Endothelial cell of umbilical vein (primary cell): Measurements from ENCODE around the gene RAB10. TPM values are rescaled to one million over a fixed set of nuclear protein-coding genes. Genes with fewer than 3 reads are reported as not detected.

ENCODE experiments used
- BruUV-seq: library from RNA; stranded (reverse); fragments of 400-500 nt; replicated peaks from 2 replicates; lab custom pipeline; 2021; lab: Mats Ljungman, UMichigan
- CTCF ChIA-PET: fragments of 300-600, 350-600 bp; sonication (Branson Sonifier 250); formaldehyde crosslinking; loops from one replicate; lab custom pipeline; 2021; ENCODE audit warnings: antibody characterized with exemption, inconsistent platforms; lab: Charles Lee
- POLR2A ChIA-PET: fragments of 300-600, 350-600 bp; sonication (Branson Sonifier 250); formaldehyde crosslinking; loops from one replicate; lab custom pipeline; 2021; ENCODE audit warnings: antibody characterized with exemption, inconsistent platforms; lab: Charles Lee
- DNase-seq: peaks from one replicate; pipeline ENCODE4 v3.0.0-alpha.2; 2011; ENCODE audit warnings: low read depth, low spot score
- FAIRE-seq: peaks from 2 replicates; lab custom pipeline; 2011; peaks lifted over from hg19 to GRCh38; lab: Jason Lieb, UNC
- H2AFZ ChIP-seq: 2 replicates; pipeline ENCODE4 v1.6.0; 2012; ENCODE audit warnings: low read depth, low read length, control low read depth, inconsistent platforms
- H3K27ac ChIP-seq: 2 replicates; pipeline ENCODE4 v1.5.1; 2011; ENCODE audit warnings: low read depth, mild to moderate bottlenecking, control low read depth, low read length, moderate library complexity; ENCODE audit not compliant: insufficient read depth
- H3K27me3 ChIP-seq, 2 experiments: 2 replicates each; pipeline versions ENCODE4 v1.6.0 to v1.6.1; 2011; ENCODE audit warnings: low read length in 2 of 2, mixed read lengths in 1 of 2; ENCODE audit not compliant: control insufficient read depth in 2 of 2, insufficient read depth in 2 of 2
- H3K36me3 ChIP-seq, 2 experiments: 2 replicates in 1 of 2; 3 replicates in 1 of 2; pipeline ENCODE4 v1.5.1; 2011; ENCODE audit warnings: low read length in 2 of 2, mild to moderate bottlenecking in 1 of 2, moderate library complexity in 1 of 2; ENCODE audit not compliant: control insufficient read depth in 2 of 2, insufficient read depth in 2 of 2; ENCODE audit errors: extremely low read depth in 1 of 2
- H3K4me1 ChIP-seq: 3 replicates; pipeline ENCODE4 v1.5.1; 2011; ENCODE audit warnings: mild to moderate bottlenecking, low read length; ENCODE audit not compliant: control insufficient read depth, insufficient read depth; ENCODE audit errors: extremely low read depth
- H3K4me2 ChIP-seq: 2 replicates; pipeline ENCODE4 v1.6.1; 2011; ENCODE audit warnings: low read length, control low read depth, mixed read lengths; ENCODE audit not compliant: insufficient read depth
- H3K4me3 ChIP-seq, 3 experiments: fragments of 200-600 bp in 1 of 3; sonication (generic), shearing (Covaris generic) in 1 of 3; replicated peaks in 1 of 3; 2 replicates each; pipeline ENCODE4 v1.5.1; 2011 to 2016; ENCODE audit warnings: control low read depth in 3 of 3, low read length in 3 of 3, mild to moderate bottlenecking in 2 of 3, inconsistent platforms in 1 of 3, low read depth in 1 of 3, moderate library complexity in 1 of 3; ENCODE audit not compliant: insufficient read depth in 1 of 3
- H3K79me2 ChIP-seq: 2 replicates; pipeline ENCODE4 v1.6.0; 2012; ENCODE audit warnings: low read length, inconsistent platforms; ENCODE audit not compliant: control insufficient read depth, insufficient read depth
- H3K9ac ChIP-seq: replicated peaks from 2 replicates; pipeline ENCODE3; 2011; ENCODE audit warnings: low read length, control low read depth; ENCODE audit not compliant: insufficient read depth; ENCODE audit errors: extremely low read depth
- H3K9me1 ChIP-seq: replicated peaks from 3 replicates; pipeline ENCODE4 v1.6.0; 2011; ENCODE audit warnings: mild to moderate bottlenecking, low read length; ENCODE audit not compliant: control insufficient read depth, insufficient read depth; ENCODE audit errors: extremely low read depth
- H3K9me3 ChIP-seq: replicated peaks from 2 replicates; pipeline ENCODE4 v1.5.1; 2012; ENCODE audit warnings: low read length, inconsistent platforms; ENCODE audit not compliant: control insufficient read depth, insufficient read depth
- H4K20me1 ChIP-seq: replicated peaks from 2 replicates; pipeline ENCODE3; 2011; ENCODE audit warnings: mild to moderate bottlenecking, low read length; ENCODE audit not compliant: control insufficient read depth, insufficient read depth; ENCODE audit errors: extremely low read depth
- JUN ChIP-seq: IDR thresholded peaks from 2 replicates; pipeline ENCODE4 v1.6.1; 2011; ENCODE audit warnings: borderline replicate concordance, low read depth; ENCODE audit not compliant: insufficient read length, insufficient read depth
- MYC ChIP-seq: IDR thresholded peaks from one replicate; pipeline ENCODE4 v1.6.1; 2011; ENCODE audit warnings: mild to moderate bottlenecking, low read depth, low read length
- POLR2AphosphoS5 ChIP-seq: IDR thresholded peaks from 2 replicates; pipeline ENCODE4 v1.6.1; 2012; ENCODE audit warnings: low read depth, mild to moderate bottlenecking, control low read depth, low read length, moderate library complexity; ENCODE audit not compliant: insufficient read depth
- dilution Hi-C: fragments of 300-500 bp; cut with MboI; formaldehyde crosslinking; loops from one replicate; pipeline ENCODE4 v1.15.0; 2019; ENCODE audit warnings: low sequenced_read_pairs; ENCODE audit not compliant: extremely low pct_ligation_motif_present
- intact Hi-C: fragments of 100-400 bp; cut with micrococcal nuclease; formaldehyde crosslinking; loops from one replicate; pipeline ENCODE4 v1.10.0; 2022
- polyA plus RNA-seq, 4 experiments: library from polyadenylated mRNA; depleted of rRNA in 3 of 4; stranded (reverse) in 3 of 4; unstranded in 1 of 4; fragments of >200 nt; gene quantifications; 2 replicates each; pipeline versions ENCODE4 v1.2.1 to v1.2.3, GENCODE V29; 2011 to 2012; ENCODE audit warnings: missing spikeins in 1 of 4
- total RNA-seq: library from RNA; stranded (reverse); gene quantifications from 2 replicates; pipeline ENCODE4 v1.2.3, GENCODE V29; 2021

The RAB10 gene
- total and polyA plus RNA-seq, 2 donors (not counting 3 experiments of a cell fraction or from before 2014, with no cell fraction given), result 45.1 to 104 TPM

GRCh38 chr2:26064846-26065245 lies 31.0 kb downstream of the RAB10 start:
- H3K27ac ChIP-seq, result no peak overlapping the region

DNA sequence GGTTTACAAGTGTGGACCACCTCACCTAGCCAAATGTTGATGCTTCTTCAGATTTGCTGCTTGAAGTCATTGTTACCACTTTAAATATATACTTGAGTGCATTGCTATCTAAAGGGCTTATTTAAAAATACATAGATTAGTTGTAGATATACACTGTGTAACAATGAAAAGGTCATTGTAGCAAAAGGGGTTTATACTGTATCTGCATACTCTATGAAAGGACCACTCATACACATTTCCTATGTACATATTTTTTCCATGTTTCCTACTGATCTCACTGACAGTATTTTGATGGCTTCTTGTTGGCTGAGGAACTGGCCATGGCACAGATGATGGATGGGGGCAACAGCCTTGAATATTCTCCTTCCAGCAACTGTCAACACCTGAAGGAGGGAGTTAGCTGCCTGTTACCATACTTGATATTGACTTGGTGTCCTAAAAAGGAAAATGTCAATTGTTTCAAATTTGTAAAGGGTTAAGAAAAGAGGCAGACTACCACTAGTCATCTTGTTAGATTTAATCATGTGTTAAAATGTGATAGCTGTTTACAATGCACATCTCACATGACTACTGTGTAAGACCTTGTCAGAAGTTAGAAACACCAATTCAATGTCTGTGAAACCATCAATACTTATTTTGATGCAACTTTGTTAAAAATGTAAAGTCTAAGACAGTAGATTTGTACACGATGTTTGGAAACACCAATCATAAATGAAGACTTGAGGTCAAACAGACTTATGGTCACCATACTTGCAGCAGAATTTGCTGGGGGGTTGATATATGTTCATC lies 33.5 kb downstream of the RAB10 start:
- DNase-seq (peak; percentile 8), FAIRE-seq (no peak)
- Histone ChIP-seq H3K9ac (no peak overlapping the region), H4K20me1 (peaks cover 8% of the 10 kb centered on the region), H2AFZ (no peak overlapping the region), H3K36me3 (no peaks in the 10 kb centered on the region), H3K79me2 (peaks cover 88% of the 10 kb centered on the region), H3K4me3 (no peak overlapping the region), H3K4me1 (peaks cover 20% of the 10 kb centered on the region), H3K9me1 (no peaks in the 10 kb centered on the region), H3K4me2 (no peak overlapping the region), H3K27ac (no peak overlapping the region), H3K9me3 (no peaks in the 10 kb centered on the region), H3K27me3 (no peaks in the 10 kb centered on the region)
- intact Hi-C loops, result loop anchor here (5.0 kb wide), 1 partner anchor 115 kb away; no protein-coding TSS in a partner anchor
- no peak for TF ChIP-seq JUN
- no peak for TF ChIP-seq MYC
- dilution Hi-C loops, result no loop called here
- POLR2A ChIA-PET, result no interaction called here
- BruUV-seq, result no TSS peak
- CTCF ChIA-PET, result interaction anchor here (1.4 to 2.2 kb wide), 4 partner anchors 20 to 76 kb away, joined by 3 to 19 read pairs (median 6); no protein-coding TSS in a partner anchor

More at GRCh38 chr2:26064846-26065245, 31.0 kb downstream of the RAB10 start:
- Histone ChIP-seq H4K20me1 (peaks cover 7% of the 10 kb centered on the region), H3K4me2 (no peak overlapping the region), H3K9ac (no peak overlapping the region), H3K9me1 (no peaks in the 10 kb centered on the region), H3K4me1 (peaks cover 20% of the 10 kb centered on the region), H3K4me3 (no peak overlapping the region), H3K27me3 (no peaks in the 10 kb centered on the region), H3K79me2 (peaks cover 86% of the 10 kb centered on the region), H3K36me3 (no peaks in the 10 kb centered on the region), H3K9me3 (no peaks in the 10 kb centered on the region), H2AFZ (no peak overlapping the region)
- BruUV-seq, result no TSS peak
- no peak for FAIRE-seq
- ChIA-PET CTCF (interaction anchor here (0.7 to 2.4 kb wide), 4 partner anchors 14 to 73 kb away, joined by 3 to 9 read pairs (median 6); no protein-coding TSS in a partner anchor), POLR2A (no interaction called here)
- DNase-seq, result no peak
- intact Hi-C loops, result loop anchor here (5.0 kb wide), 1 partner anchor 113 kb away; no protein-coding TSS in a partner anchor
- dilution Hi-C loops, result no loop called here
- TF ChIP-seq MYC (no peak), POLR2AphosphoS5 (no peak)
